ENCODE results near the gene AADAC.
"Not testable (repeated sequence)": the region's sequence is repeated elsewhere in the genome, so short reads cannot be mapped to it uniquely, and the experiment has no call there.

AADAC gene

GRCh38 chr3:151813799-151814198 is at the start of gene AADAC:
TSS of gene AADAC (plus strand) at chr3:151814116. CDS start at chr3:151814163, 47 bp downstream.
- H3K27me3 Mint-ChIP-seq, result peaks cover 20% of the 10 kb centered on the region
- no peak for ATAC-seq (replicated peaks; ENCODE audit: extremely low read depth, poor library complexity, severe bottlenecking)
- H3K4me3 Mint-ChIP-seq, result no peak within 1 kb of the TSS
- no peaks in the 10 kb centered on the region for H3K4me1 Mint-ChIP-seq
- no peaks in the 10 kb centered on the region for H3K36me3 Mint-ChIP-seq (ENCODE audit: insufficient read depth)
- H3K27ac Mint-ChIP-seq (ENCODE audit: low read depth), result no peak within 1 kb of the TSS
- no peaks in the 10 kb centered on the region for H3K9me3 Mint-ChIP-seq
- DNase-seq (ENCODE audit: low spot score in 2 of 2), result no peak

- H3K27me3 Mint-ChIP-seq, result peaks cover 21% of the 10 kb centered on the region
- not testable (repeated sequence) for ATAC-seq (replicated peaks; ENCODE audit: extremely low read depth, poor library complexity, severe bottlenecking); H3K4me1 Mint-ChIP-seq; DNase-seq (ENCODE audit: low spot score in 2 of 2); H3K4me3 Mint-ChIP-seq; H3K36me3 Mint-ChIP-seq (ENCODE audit: insufficient read depth); H3K27ac Mint-ChIP-seq (ENCODE audit: low read depth); H3K9me3 Mint-ChIP-seq
Measured at GRCh38 chr3:151764699-151765098, 49.2 kb upstream of the AADAC start.

- H3K27me3 Mint-ChIP-seq, result peaks cover 21% of the 10 kb centered on the region
- no peak overlapping the region for H3K27ac Mint-ChIP-seq (ENCODE audit: low read depth)
- ATAC-seq (replicated peaks; ENCODE audit: extremely low read depth, poor library complexity, severe bottlenecking), result no peak
- no peaks in the 10 kb centered on the region for H3K36me3 Mint-ChIP-seq (ENCODE audit: insufficient read depth)
- H3K4me3 Mint-ChIP-seq, result no peak overlapping the region
- no peak for DNase-seq (ENCODE audit: low spot score in 2 of 2)
- peaks cover 6% of the 10 kb centered on the region for H3K9me3 Mint-ChIP-seq
- H3K4me1 Mint-ChIP-seq, result no peaks in the 10 kb centered on the region
Measured at GRCh38 chr3:151765685-151766084, 48.2 kb upstream of the AADAC start.

- H3K27me3 Mint-ChIP-seq, result peaks cover 21% of the 10 kb centered on the region
- H3K27ac Mint-ChIP-seq (ENCODE audit: low read depth), result no peak overlapping the region
- no peaks in the 10 kb centered on the region for H3K4me1 Mint-ChIP-seq
- ATAC-seq (replicated peaks; ENCODE audit: extremely low read depth, poor library complexity, severe bottlenecking) (no peak), DNase-seq (ENCODE audit: low spot score in 2 of 2) (no peak)
- H3K4me3 Mint-ChIP-seq, result no peak overlapping the region
- H3K36me3 Mint-ChIP-seq (ENCODE audit: insufficient read depth), result no peaks in the 10 kb centered on the region
- H3K9me3 Mint-ChIP-seq, result peaks cover 6% of the 10 kb centered on the region
Measured at GRCh38 chr3:151766454-151766853, 47.5 kb upstream of the AADAC start.

- DNase-seq (ENCODE audit: low spot score in 2 of 2) (no peak), ATAC-seq (replicated peaks; ENCODE audit: extremely low read depth, poor library complexity, severe bottlenecking) (no peak)
- no peaks in the 10 kb centered on the region for H3K36me3 Mint-ChIP-seq (ENCODE audit: insufficient read depth)
- peaks cover 6% of the 10 kb centered on the region for H3K9me3 Mint-ChIP-seq
- H3K4me1 Mint-ChIP-seq, result no peaks in the 10 kb centered on the region
- H3K27me3 Mint-ChIP-seq, result peaks cover 28% of the 10 kb centered on the region
- no peak overlapping the region for H3K4me3 Mint-ChIP-seq
- no peak overlapping the region for H3K27ac Mint-ChIP-seq (ENCODE audit: low read depth)
Measured at GRCh38 chr3:151768393-151768930, 45.5 kb upstream of the AADAC start.

- Mint-ChIP-seq H3K27ac (ENCODE audit: low read depth) (no peak overlapping the region), H3K4me1 (no peaks in the 10 kb centered on the region), H3K4me3 (no peak overlapping the region), H3K27me3 (peaks cover 25% of the 10 kb centered on the region), H3K9me3 (peaks cover 6% of the 10 kb centered on the region), H3K36me3 (ENCODE audit: insufficient read depth) (no peaks in the 10 kb centered on the region)
- ATAC-seq (replicated peaks; ENCODE audit: extremely low read depth, poor library complexity, severe bottlenecking) (no peak), DNase-seq (ENCODE audit: low spot score in 2 of 2) (no peak)
Measured at GRCh38 chr3:151769175-151769574, 44.7 kb upstream of the AADAC start.

GRCh38 chr3:151770956-151771355 is 43.0 kb upstream of the AADAC start:
- DNase-seq (ENCODE audit: low spot score in 2 of 2) (no peak), ATAC-seq (replicated peaks; ENCODE audit: extremely low read depth, poor library complexity, severe bottlenecking) (no peak)
- Mint-ChIP-seq H3K27ac (ENCODE audit: low read depth) (no peak overlapping the region), H3K36me3 (ENCODE audit: insufficient read depth) (no peaks in the 10 kb centered on the region), H3K4me1 (no peaks in the 10 kb centered on the region), H3K4me3 (no peak overlapping the region), H3K9me3 (no peaks in the 10 kb centered on the region), H3K27me3 (peaks cover 33% of the 10 kb centered on the region)

GRCh38 chr3:151772825-151773480 is 41.0 kb upstream of the AADAC start:
- H3K4me3 Mint-ChIP-seq, result no peak overlapping the region
- H3K36me3 Mint-ChIP-seq (ENCODE audit: insufficient read depth), result no peaks in the 10 kb centered on the region
- H3K9me3 Mint-ChIP-seq, result no peaks in the 10 kb centered on the region
- no peak for ATAC-seq (replicated peaks; ENCODE audit: extremely low read depth, poor library complexity, severe bottlenecking)
- peaks cover 33% of the 10 kb centered on the region for H3K27me3 Mint-ChIP-seq
- DNase-seq (ENCODE audit: low spot score in 2 of 2), result no peak
- H3K27ac Mint-ChIP-seq (ENCODE audit: low read depth), result no peak overlapping the region
- no peaks in the 10 kb centered on the region for H3K4me1 Mint-ChIP-seq

- no peaks in the 10 kb centered on the region for H3K36me3 Mint-ChIP-seq (ENCODE audit: insufficient read depth)
- no peaks in the 10 kb centered on the region for H3K4me1 Mint-ChIP-seq
- no peaks in the 10 kb centered on the region for H3K9me3 Mint-ChIP-seq
- no peak overlapping the region for H3K4me3 Mint-ChIP-seq
- ATAC-seq (replicated peaks; ENCODE audit: extremely low read depth, poor library complexity, severe bottlenecking), result no peak
- no peak overlapping the region for H3K27ac Mint-ChIP-seq (ENCODE audit: low read depth)
- peaks cover 25% of the 10 kb centered on the region for H3K27me3 Mint-ChIP-seq
- no peak for DNase-seq (ENCODE audit: low spot score in 2 of 2)
Measured at GRCh38 chr3:151774235-151774634, 39.7 kb upstream of the AADAC start.

- no peaks in the 10 kb centered on the region for H3K36me3 Mint-ChIP-seq (ENCODE audit: insufficient read depth)
- ATAC-seq (replicated peaks; ENCODE audit: extremely low read depth, poor library complexity, severe bottlenecking) (no peak), DNase-seq (ENCODE audit: low spot score in 2 of 2) (no peak)
- peaks cover 30% of the 10 kb centered on the region for H3K27me3 Mint-ChIP-seq
- H3K27ac Mint-ChIP-seq (ENCODE audit: low read depth), result no peak overlapping the region
- H3K4me1 Mint-ChIP-seq, result no peaks in the 10 kb centered on the region
- H3K9me3 Mint-ChIP-seq, result no peaks in the 10 kb centered on the region
- H3K4me3 Mint-ChIP-seq, result no peak overlapping the region
Measured at GRCh38 chr3:151774910-151775309, 39.0 kb upstream of the AADAC start.

GRCh38 chr3:151775314-151776258 is 38.3 kb upstream of the AADAC start:
- no peak overlapping the region for H3K27ac Mint-ChIP-seq (ENCODE audit: low read depth)
- DNase-seq (ENCODE audit: low spot score in 2 of 2) (no peak), ATAC-seq (replicated peaks; ENCODE audit: extremely low read depth, poor library complexity, severe bottlenecking) (no peak)
- peaks cover 33% of the 10 kb centered on the region for H3K27me3 Mint-ChIP-seq
- no peaks in the 10 kb centered on the region for H3K9me3 Mint-ChIP-seq
- no peak overlapping the region for H3K4me3 Mint-ChIP-seq
- no peaks in the 10 kb centered on the region for H3K4me1 Mint-ChIP-seq
- H3K36me3 Mint-ChIP-seq (ENCODE audit: insufficient read depth), result no peaks in the 10 kb centered on the region

GRCh38 chr3:151776259-151776740 is 37.6 kb upstream of the AADAC start:
- DNase-seq (ENCODE audit: low spot score in 2 of 2) (no peak), ATAC-seq (replicated peaks; ENCODE audit: extremely low read depth, poor library complexity, severe bottlenecking) (no peak)
- H3K4me3 Mint-ChIP-seq, result no peak overlapping the region
- no peak overlapping the region for H3K27ac Mint-ChIP-seq (ENCODE audit: low read depth)
- no peaks in the 10 kb centered on the region for H3K36me3 Mint-ChIP-seq (ENCODE audit: insufficient read depth)
- H3K9me3 Mint-ChIP-seq, result no peaks in the 10 kb centered on the region
- H3K27me3 Mint-ChIP-seq, result peaks cover 33% of the 10 kb centered on the region
- no peaks in the 10 kb centered on the region for H3K4me1 Mint-ChIP-seq
